HCT116 (cell line): ENCODE results near the gene AGBL1. TPM values are rescaled to one million over a fixed set of nuclear protein-coding genes. Genes with fewer than 3 reads are reported as not detected.

Experiments used
- ATAC-seq: fragments of 200-7000 bp; cut with Tn5 transposase; 2 replicates; pipeline ENCODE4 v1.9.1; 2020; ENCODE audit warnings: mild to moderate bottlenecking, moderate library complexity
- BruUV-seq: library from RNA; stranded (reverse); fragments of 400-500 nt; replicated peaks from 2 replicates; lab custom pipeline; 2021; lab: Mats Ljungman, UMichigan
- CTCF ChIA-PET: fragments of 300-600 bp; sonication (Branson Sonifier 250); formaldehyde crosslinking; loops from one replicate; lab custom pipeline; 2021; ENCODE audit warnings: antibody characterized with exemption; lab: Charles Lee
- POLR2A ChIA-PET: fragments of 300-600, 350-600 bp; sonication (Branson Sonifier 250); formaldehyde crosslinking; loops from one replicate; lab custom pipeline; 2021; ENCODE audit warnings: antibody characterized with exemption; lab: Charles Lee
- RAD21 ChIA-PET, 2 experiments: fragments of 300-600 bp; sonication (Branson Sonifier 250); formaldehyde crosslinking; loops; one replicate each; lab custom pipeline; 2023; ENCODE audit warnings: low total read pairs in 2 of 2; ENCODE audit not compliant: uncharacterized antibody in 2 of 2, unreplicated experiment in 2 of 2, low non-redundant PET in 1 of 2; lab: Charles Lee
- DNase-seq: peaks from one replicate; pipeline ENCODE4 v3.0.0-alpha.2; 2010; ENCODE audit warnings: low read depth, low spot score
- H2AFZ ChIP-seq: fragments of 200-600 bp; shearing (Covaris generic), sonication (generic); 2 replicates; pipeline ENCODE4 v1.6.1; 2017; ENCODE audit warnings: low read depth, mixed run types, mixed read lengths, antibody characterized with exemption, low read length; ENCODE audit not compliant: poor library complexity, severe bottlenecking
- H3K27ac ChIP-seq: 2 replicates; pipeline ENCODE4 v1.5.1; 2012; ENCODE audit warnings: low read depth, low read length
- H3K27me3 ChIP-seq: fragments of 200-600 bp; sonication (generic); 2 replicates; pipeline ENCODE4 v1.6.1; 2016; ENCODE audit warnings: mixed run types, low read length, mixed read lengths; ENCODE audit not compliant: insufficient read depth
- H3K36me3 ChIP-seq, 2 experiments: fragments of 200-500 bp in 1 of 2; fragments of 200-600 bp in 1 of 2; sonication (Bioruptor generic) in 1 of 2; sonication (generic) in 1 of 2; 2 replicates each; pipeline versions ENCODE4 v1.5.1 to v1.6.1; 2014 to 2016; ENCODE audit warnings: low read length in 2 of 2, inconsistent platforms in 1 of 2, mixed read lengths in 1 of 2, mixed run types in 1 of 2; ENCODE audit not compliant: insufficient read depth in 2 of 2, control insufficient read depth in 1 of 2
- H3K4me1 ChIP-seq, 2 experiments: fragments of 200-600 bp in 1 of 2; sonication (generic) in 1 of 2; 2 replicates each; pipeline versions ENCODE4 v1.5.1 to v1.6.1; 2012 to 2017; ENCODE audit warnings: low read length in 2 of 2, inconsistent platforms in 1 of 2, mild to moderate bottlenecking in 1 of 2, mixed read lengths in 1 of 2, mixed run types in 1 of 2, moderate library complexity in 1 of 2; ENCODE audit not compliant: insufficient read depth in 2 of 2, control insufficient read depth in 1 of 2
- H3K4me2 ChIP-seq: fragments of 200-600 bp; sonication (generic); 2 replicates; pipeline ENCODE4 v1.6.1; 2017; ENCODE audit warnings: mixed run types, low read length, mixed read lengths
- H3K4me3 ChIP-seq, 2 experiments: fragments of 200-600 bp in 1 of 2; sonication (generic) in 1 of 2; replicated peaks in 1 of 2; 2 replicates each; pipeline ENCODE4 v1.5.1; 2011 to 2016; ENCODE audit warnings: low read length in 2 of 2, control low read depth in 1 of 2, low read depth in 1 of 2, mild to moderate bottlenecking in 1 of 2, mixed read lengths in 1 of 2, mixed run types in 1 of 2
- H3K79me2 ChIP-seq: fragments of 200-600 bp; sonication (generic); 2 replicates; pipeline ENCODE4 v1.6.1; 2017; ENCODE audit warnings: mild to moderate bottlenecking, mixed run types, low read length, moderate library complexity, mixed read lengths; ENCODE audit not compliant: insufficient read depth
- H3K9ac ChIP-seq: fragments of 200-600 bp; sonication (generic); 2 replicates; pipeline ENCODE4 v1.6.1; 2016; ENCODE audit warnings: low read length, mixed read lengths
- H3K9me2 ChIP-seq: fragments of 200-600 bp; sonication (generic), shearing (Covaris generic); 2 replicates; pipeline ENCODE4 v1.6.1; 2017; ENCODE audit warnings: mixed run types, mild to moderate bottlenecking, moderate library complexity; ENCODE audit not compliant: insufficient read depth
- H3K9me3 ChIP-seq, 2 experiments: fragments of 200-500 bp in 1 of 2; fragments of 200-600 bp in 1 of 2; sonication (Bioruptor generic) in 1 of 2; sonication (generic) in 1 of 2; 2 replicates each; pipeline ENCODE4 v1.6.1; 2014 to 2017; ENCODE audit warnings: low read length in 2 of 2, mixed read lengths in 2 of 2, inconsistent platforms in 1 of 2, low read depth in 1 of 2, mild to moderate bottlenecking in 1 of 2, mixed run types in 1 of 2, moderate library complexity in 1 of 2; ENCODE audit not compliant: control insufficient read depth in 1 of 2, insufficient read depth in 1 of 2
- H4K20me1 ChIP-seq: fragments of 200-600 bp; sonication (generic), shearing (Covaris generic); 2 replicates; pipeline ENCODE4 v1.6.1; 2017; ENCODE audit warnings: mixed run types, mild to moderate bottlenecking, moderate library complexity; ENCODE audit not compliant: insufficient read depth
- ATF3 ChIP-seq: IDR thresholded peaks from 2 replicates; pipeline ENCODE4 v1.6.1; 2012
- CBX3 ChIP-seq: IDR thresholded peaks from 2 replicates; pipeline ENCODE4 v1.6.1; 2012; ENCODE audit warnings: low read depth
- CEBPB ChIP-seq: IDR thresholded peaks from 2 replicates; pipeline ENCODE4 v1.6.1; 2012; ENCODE audit warnings: low read depth
- ELF1 ChIP-seq: IDR thresholded peaks from 2 replicates; pipeline ENCODE4 v1.6.1; 2012; ENCODE audit warnings: low read depth, borderline replicate concordance
- EZH2 ChIP-seq: fragments of 200-600 bp; sonication (generic); IDR thresholded peaks from 2 replicates; pipeline ENCODE4 v1.6.1; 2017; ENCODE audit warnings: antibody characterized with exemption, mixed run types
- EZH2phosphoT487 ChIP-seq: fragments of 200-600 bp; IDR thresholded peaks from 2 replicates; pipeline ENCODE4 v1.6.1; 2018; ENCODE audit warnings: antibody characterized with exemption, borderline replicate concordance
- FOSL1 ChIP-seq: IDR thresholded peaks from 2 replicates; pipeline ENCODE4 v1.6.1; 2012; ENCODE audit warnings: low read depth
- JUND ChIP-seq: IDR thresholded peaks from 2 replicates; pipeline ENCODE4 v1.6.1; 2012
- POLR2A ChIP-seq: IDR thresholded peaks from 2 replicates; pipeline ENCODE4 v1.7.0; 2011; ENCODE audit warnings: borderline replicate concordance; ENCODE audit not compliant: insufficient read depth, insufficient read length; ENCODE audit errors: extremely low read depth
- POLR2AphosphoS5 ChIP-seq: IDR thresholded peaks from 2 replicates; pipeline ENCODE4 v1.6.1; 2011; ENCODE audit warnings: mild to moderate bottlenecking, low read depth, low read length, moderate library complexity
- SIN3A ChIP-seq: IDR thresholded peaks from 2 replicates; pipeline ENCODE4 v1.6.1; 2012; ENCODE audit warnings: low read depth
- SP1 ChIP-seq: IDR thresholded peaks from 2 replicates; pipeline ENCODE4 v1.6.1; 2012; ENCODE audit warnings: low read depth
- SRF ChIP-seq: IDR thresholded peaks from 2 replicates; pipeline ENCODE4 v1.6.1; 2012; ENCODE audit warnings: low read depth
- TCF7L2 ChIP-seq: IDR thresholded peaks from 2 replicates; pipeline ENCODE4 v1.7.0; 2011; ENCODE audit warnings: borderline replicate concordance, inconsistent platforms; ENCODE audit not compliant: insufficient read depth, insufficient read length; ENCODE audit errors: extremely low read depth
- ZBTB33 ChIP-seq: IDR thresholded peaks from 2 replicates; pipeline ENCODE4 v1.6.1; 2011; ENCODE audit warnings: mild to moderate bottlenecking, low read length, moderate library complexity; ENCODE audit not compliant: insufficient replicate concordance; ENCODE audit errors: extremely low read depth
- ZFX ChIP-seq: fragments of 450-650 bp; IDR thresholded peaks from 2 replicates; pipeline ENCODE4 v1.6.1; 2017
- ZNF274 ChIP-seq: fragments of 200-500 bp; sonication (Bioruptor generic); IDR thresholded peaks from 2 replicates; pipeline ENCODE4 v1.6.1; 2014; ENCODE audit warnings: mild to moderate bottlenecking, low read depth, low read length, inconsistent platforms
- intact Hi-C: fragments of 100-400 bp; cut with micrococcal nuclease; formaldehyde crosslinking; loops from 2 replicates; pipeline ENCODE4 v1.10.0; 2022
- total RNA-seq: library from RNA; stranded (reverse); gene quantifications from one replicate; pipeline ENCODE4 v1.2.1, GENCODE V29; 2021; ENCODE audit not compliant: unreplicated experiment
- TF ChIP-seq, protein P1 (sequence below): IDR thresholded peaks from 2 replicates; pipeline ENCODE4 v1.6.1; 2012
- TF ChIP-seq, protein P2 (sequence below), 3 experiments: fragments of 200-600 bp in 1 of 3; sonication (generic) in 1 of 3; IDR thresholded peaks in 2 of 3; conservative IDR thresholded peaks in 1 of 3; 2 replicates each; pipeline ENCODE4 v1.5.1; 2012 to 2017; ENCODE audit warnings: low read depth in 2 of 3, low read length in 2 of 3, antibody characterized with exemption in 1 of 3, borderline replicate concordance in 1 of 3, control low read depth in 1 of 3, mild to moderate bottlenecking in 1 of 3, mixed read lengths in 1 of 3, mixed run types in 1 of 3, moderate library complexity in 1 of 3; ENCODE audit not compliant: insufficient read depth in 1 of 3

The AGBL1 gene
- total RNA-seq, 1 experiment from 2014 or later: not detected

- TF ChIP-seq ATF3: no peak
- no peak for TF ChIP-seq ZBTB33
- no peak for TF ChIP-seq ZNF274
Observed at GRCh38 chr15:86691091-86691663, 611.5 kb downstream of the AGBL1 start (continued).

DNA sequence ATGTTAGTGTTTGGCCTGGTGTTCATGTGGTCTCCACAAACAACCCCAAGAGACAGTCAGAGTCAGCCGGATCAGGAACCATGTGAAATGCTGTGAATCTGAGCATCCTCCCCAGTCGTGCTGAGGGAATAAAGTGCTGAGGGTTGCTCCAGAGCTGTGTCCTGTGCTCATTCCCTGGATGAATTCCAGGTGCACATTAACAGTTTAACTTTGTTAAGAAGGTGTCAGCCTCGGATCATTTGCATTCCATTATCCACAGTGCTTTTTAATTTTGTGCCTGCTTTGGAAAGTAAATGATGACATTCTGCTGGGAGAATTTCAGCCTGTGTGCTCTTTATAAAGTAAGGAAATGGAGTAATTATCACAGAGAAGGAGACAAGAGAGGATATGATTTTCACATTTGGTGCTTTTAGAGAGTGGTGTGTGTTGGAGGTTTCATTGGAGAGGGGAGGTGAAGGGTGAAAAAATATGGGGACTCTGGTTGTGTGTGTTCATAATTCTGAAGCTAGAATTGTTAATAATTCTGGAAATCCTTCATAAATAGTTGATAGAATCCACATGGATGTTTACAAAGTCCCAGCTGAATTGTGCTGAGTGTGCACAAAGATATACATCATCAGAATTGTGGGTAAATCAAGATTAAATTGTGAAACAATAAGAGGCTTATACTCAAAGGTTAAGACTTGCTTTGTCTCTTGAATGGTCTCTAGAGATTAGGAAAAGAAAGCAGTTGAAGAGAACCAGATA lies 621.4 kb downstream of the AGBL1 start:
- no TSS peak for BruUV-seq
- CTCF ChIA-PET: no interaction called here
- Histone ChIP-seq H3K36me3 (no peaks in the 10 kb centered on the region), H3K4me3 (no peak overlapping the region), H3K79me2 (no peaks in the 10 kb centered on the region), H3K27me3 (no peaks in the 10 kb centered on the region), H3K9ac (no peak overlapping the region), H2AFZ (no peak overlapping the region), H3K4me2 (no peak overlapping the region), H4K20me1 (no peaks in the 10 kb centered on the region), H3K9me3 (peaks cover 12 to 22% of the 10 kb centered on the region in 2 experiments; a peak in 2 of 4 replicates), H3K4me1 (no peaks in the 10 kb centered on the region), H3K27ac (no peak overlapping the region), H3K9me2 (no peaks in the 10 kb centered on the region)
- POLR2A ChIA-PET: no interaction called here
- DNase-seq (no peak), ATAC-seq (no peak)
- RAD21 ChIA-PET: no interaction called here
- intact Hi-C loops: no loop called here
- TF ChIP-seq, protein P1, sequence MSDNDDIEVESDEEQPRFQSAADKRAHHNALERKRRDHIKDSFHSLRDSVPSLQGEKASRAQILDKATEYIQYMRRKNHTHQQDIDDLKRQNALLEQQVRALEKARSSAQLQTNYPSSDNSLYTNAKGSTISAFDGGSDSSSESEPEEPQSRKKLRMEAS: no peak
- TF ChIP-seq EZH2phosphoT487 (no peak), SP1 (no peak), ELF1 (no peak), SIN3A (no peak), POLR2A (no peak), CBX3 (no peak), EZH2 (no peak), ZBTB33 (no peak), ZFX (no peak), ZNF274 (no peak), TCF7L2 (no peak), JUND (no peak), FOSL1 (no peak), CEBPB (no peak), POLR2AphosphoS5 (no peak), SRF (no peak)
- TF ChIP-seq, protein P2, sequence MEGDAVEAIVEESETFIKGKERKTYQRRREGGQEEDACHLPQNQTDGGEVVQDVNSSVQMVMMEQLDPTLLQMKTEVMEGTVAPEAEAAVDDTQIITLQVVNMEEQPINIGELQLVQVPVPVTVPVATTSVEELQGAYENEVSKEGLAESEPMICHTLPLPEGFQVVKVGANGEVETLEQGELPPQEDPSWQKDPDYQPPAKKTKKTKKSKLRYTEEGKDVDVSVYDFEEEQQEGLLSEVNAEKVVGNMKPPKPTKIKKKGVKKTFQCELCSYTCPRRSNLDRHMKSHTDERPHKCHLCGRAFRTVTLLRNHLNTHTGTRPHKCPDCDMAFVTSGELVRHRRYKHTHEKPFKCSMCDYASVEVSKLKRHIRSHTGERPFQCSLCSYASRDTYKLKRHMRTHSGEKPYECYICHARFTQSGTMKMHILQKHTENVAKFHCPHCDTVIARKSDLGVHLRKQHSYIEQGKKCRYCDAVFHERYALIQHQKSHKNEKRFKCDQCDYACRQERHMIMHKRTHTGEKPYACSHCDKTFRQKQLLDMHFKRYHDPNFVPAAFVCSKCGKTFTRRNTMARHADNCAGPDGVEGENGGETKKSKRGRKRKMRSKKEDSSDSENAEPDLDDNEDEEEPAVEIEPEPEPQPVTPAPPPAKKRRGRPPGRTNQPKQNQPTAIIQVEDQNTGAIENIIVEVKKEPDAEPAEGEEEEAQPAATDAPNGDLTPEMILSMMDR (IDR thresholded peaks at IDR 0.05 in 2 of 3, conservative IDR thresholded peaks at IDR 0.05 in 1 of 3; ENCODE audit: borderline replicate concordance in 1 of 3, insufficient read depth in 1 of 3, low read depth in 2 of 3, low read length in 2 of 3): no peak
